Measurements from ENCODE around the gene DDX23. TPM values are rescaled to one million over a fixed set of nuclear protein-coding genes. Genes with fewer than 3 reads are reported as not detected.

Gene DDX23
- total and polyA plus RNA-seq, 8 donors = 30.3 to 88.1 (median 57.2) TPM

DNA sequence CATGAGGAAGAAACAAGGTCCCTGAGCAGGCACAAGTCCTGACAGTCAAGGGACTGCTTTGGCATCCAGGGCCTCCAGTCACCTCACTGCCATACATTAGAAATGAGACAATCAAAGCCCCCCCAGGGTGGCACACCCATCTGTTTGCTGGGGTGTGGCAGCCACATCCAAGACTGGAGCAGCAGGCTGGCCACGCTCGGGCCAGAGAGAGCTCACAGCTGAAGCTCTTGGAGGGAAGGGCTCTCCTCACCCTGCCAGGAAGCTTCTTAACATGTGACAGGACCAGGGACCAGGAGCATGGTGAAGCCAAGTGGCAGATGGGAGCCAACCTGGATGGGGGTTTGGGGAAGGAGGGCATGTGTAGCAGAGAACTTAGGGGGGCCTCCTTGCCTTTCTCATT, 23.7 kb downstream of the DDX23 start:
- Histone ChIP-seq H3K9me3 (no peaks in the 10 kb centered on the region), H3K27me3 (no peaks in the 10 kb centered on the region), H3K4me1 (no peaks in the 10 kb centered on the region), H3K27ac (no peak overlapping the region), H3K36me3 (peaks cover 47 to 98% (median 94%) of the 10 kb centered on the region in 4 donors), H3K4me3 (no peak overlapping the region)
- WGBS, 5 donors = 33 to 60% (median 56%) methylated on average over 1 to 2 of the region's 2 CpGs
- peak in 1 of 2 donors; percentile 7 for DNase-seq
- TF ChIP-seq POLR2AphosphoS5 (IDR thresholded peaks at IDR 0.05) (no peak), EP300 (IDR thresholded peaks at IDR 0.05) (no peak), POLR2A (IDR thresholded peaks at IDR 0.05) (no peak)
- TF ChIP-seq, protein P1, sequence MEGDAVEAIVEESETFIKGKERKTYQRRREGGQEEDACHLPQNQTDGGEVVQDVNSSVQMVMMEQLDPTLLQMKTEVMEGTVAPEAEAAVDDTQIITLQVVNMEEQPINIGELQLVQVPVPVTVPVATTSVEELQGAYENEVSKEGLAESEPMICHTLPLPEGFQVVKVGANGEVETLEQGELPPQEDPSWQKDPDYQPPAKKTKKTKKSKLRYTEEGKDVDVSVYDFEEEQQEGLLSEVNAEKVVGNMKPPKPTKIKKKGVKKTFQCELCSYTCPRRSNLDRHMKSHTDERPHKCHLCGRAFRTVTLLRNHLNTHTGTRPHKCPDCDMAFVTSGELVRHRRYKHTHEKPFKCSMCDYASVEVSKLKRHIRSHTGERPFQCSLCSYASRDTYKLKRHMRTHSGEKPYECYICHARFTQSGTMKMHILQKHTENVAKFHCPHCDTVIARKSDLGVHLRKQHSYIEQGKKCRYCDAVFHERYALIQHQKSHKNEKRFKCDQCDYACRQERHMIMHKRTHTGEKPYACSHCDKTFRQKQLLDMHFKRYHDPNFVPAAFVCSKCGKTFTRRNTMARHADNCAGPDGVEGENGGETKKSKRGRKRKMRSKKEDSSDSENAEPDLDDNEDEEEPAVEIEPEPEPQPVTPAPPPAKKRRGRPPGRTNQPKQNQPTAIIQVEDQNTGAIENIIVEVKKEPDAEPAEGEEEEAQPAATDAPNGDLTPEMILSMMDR (IDR thresholded peaks at IDR 0.05) = no peak
- intact Hi-C loops (cut with DNase I; ENCODE audit: low total_unique reads) = no loop called here

DNA sequence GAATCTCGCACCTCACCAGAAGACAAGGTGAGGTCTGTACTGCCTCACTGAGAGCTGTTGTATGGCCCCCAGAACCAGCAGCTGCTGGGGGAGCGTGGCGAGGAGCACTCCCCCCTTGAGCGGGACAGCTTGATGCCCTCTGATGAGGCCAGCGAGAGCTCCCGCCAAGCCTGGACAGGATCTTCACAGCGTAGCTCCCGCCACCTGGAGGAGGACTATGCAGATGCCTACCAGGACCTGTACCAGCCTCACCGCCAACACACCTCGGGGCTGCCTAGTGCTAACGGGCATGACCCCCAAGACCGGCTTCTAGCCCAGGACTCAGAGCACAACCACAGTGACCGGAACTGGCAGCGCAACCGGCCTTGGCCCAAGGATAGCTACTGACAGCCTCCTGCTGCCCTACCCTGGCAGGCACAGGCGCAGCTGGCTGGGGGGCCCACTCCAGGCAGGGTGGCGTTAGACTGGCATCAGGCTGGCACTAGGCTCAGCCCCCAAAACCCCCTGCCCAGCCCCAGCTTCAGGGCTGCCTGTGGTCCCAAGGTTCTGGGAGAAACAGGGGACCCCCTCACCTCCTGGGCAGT, 24.4 kb downstream of the DDX23 start:
- Histone ChIP-seq H3K36me3 (peaks cover 40 to 94% (median 87%) of the 10 kb centered on the region in 4 donors), H3K4me1 (no peaks in the 10 kb centered on the region), H3K9me3 (no peaks in the 10 kb centered on the region), H3K4me3 (no peak overlapping the region), H3K27ac (no peak overlapping the region), H3K27me3 (no peaks in the 10 kb centered on the region)
- TF ChIP-seq POLR2A (IDR thresholded peaks at IDR 0.05) (no peak), POLR2AphosphoS5 (IDR thresholded peaks at IDR 0.05) (no peak)
- TF ChIP-seq, protein P1 (IDR thresholded peaks at IDR 0.05) = no peak
- WGBS, 5 donors = 91 to 100% (median 92%) methylated on average over 1 to 17 of the region's 17 CpGs
- intact Hi-C loops (cut with DNase I; ENCODE audit: low total_unique reads) = no loop called here
- DNase-seq = no peak

DNA sequence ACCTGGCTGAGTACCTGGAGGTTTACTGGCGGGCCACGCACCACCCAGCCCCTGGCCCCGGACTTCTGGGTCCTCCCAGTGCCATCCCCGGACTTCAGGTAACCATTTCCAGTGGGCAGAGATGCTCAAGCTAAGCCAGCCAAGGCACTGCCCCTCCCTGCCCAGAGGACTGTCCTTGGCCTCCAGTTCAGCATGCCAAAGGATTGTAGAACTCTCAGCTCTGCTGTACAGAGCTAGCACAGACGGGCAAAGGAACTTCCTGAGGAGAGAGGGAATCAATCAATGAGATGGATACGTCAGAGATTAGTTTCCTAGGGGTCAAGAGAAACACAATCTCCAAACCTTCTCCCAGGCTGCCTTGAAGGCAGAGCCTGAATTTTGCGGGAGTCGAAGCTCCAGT, 24.9 kb downstream of the DDX23 start:
- H3K27ac ChIP-seq = no peak overlapping the region
- H3K9me3 ChIP-seq = no peaks in the 10 kb centered on the region
- 81 to 88% (median 84%) methylated on average over 8 of the region's 8 CpGs for WGBS, 5 donors
- intact Hi-C loops (cut with DNase I; ENCODE audit: low total_unique reads) = no loop called here
- H3K4me1 ChIP-seq = no peaks in the 10 kb centered on the region
- H3K27me3 ChIP-seq = no peaks in the 10 kb centered on the region
- H3K36me3 ChIP-seq = peaks cover 34 to 89% (median 81%) of the 10 kb centered on the region in 4 donors
- TF ChIP-seq, protein P1 (IDR thresholded peaks at IDR 0.05) = no peak
- TF ChIP-seq EP300 (IDR thresholded peaks at IDR 0.05) = no peak
- no peak for TF ChIP-seq POLR2A (IDR thresholded peaks at IDR 0.05)
- no peak for TF ChIP-seq POLR2AphosphoS5 (IDR thresholded peaks at IDR 0.05)
- DNase-seq = no peak
- H3K4me3 ChIP-seq = no peak overlapping the region

DNA sequence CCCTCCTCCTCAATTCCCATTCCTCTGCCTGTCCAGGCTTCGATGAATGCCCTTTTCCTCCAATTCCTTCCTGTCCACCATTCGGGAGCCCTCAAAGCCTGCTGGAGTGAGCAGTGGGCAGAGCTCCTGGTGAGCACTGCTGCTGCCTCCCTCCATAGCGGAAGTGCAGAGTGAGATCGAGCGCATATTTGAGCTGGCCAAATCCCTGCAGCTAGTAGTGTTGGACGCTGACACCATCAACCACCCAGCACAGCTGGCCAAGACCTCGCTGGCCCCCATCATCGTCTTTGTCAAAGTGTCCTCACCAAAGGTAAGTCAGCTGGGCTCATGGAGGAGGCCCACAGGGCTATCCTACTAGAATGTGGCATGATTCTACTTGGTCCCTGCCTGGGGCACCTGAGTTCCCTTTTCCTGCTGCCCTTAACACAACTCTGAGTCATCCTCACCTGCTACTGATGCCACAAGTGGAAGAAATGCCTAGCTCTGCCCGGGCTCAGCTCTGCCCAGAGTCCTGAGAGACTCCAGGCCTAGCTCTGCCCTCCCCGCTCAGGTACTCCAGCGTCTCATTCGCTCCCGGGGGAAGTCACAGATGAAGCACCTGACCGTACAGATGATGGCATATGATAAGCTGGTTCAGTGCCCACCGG, 25.6 kb downstream of the DDX23 start:
- Histone ChIP-seq H3K36me3 (peaks cover 27 to 82% (median 75%) of the 10 kb centered on the region in 4 donors), H3K4me1 (no peaks in the 10 kb centered on the region), H3K27me3 (no peaks in the 10 kb centered on the region), H3K9me3 (no peaks in the 10 kb centered on the region), H3K27ac (no peak overlapping the region), H3K4me3 (no peak overlapping the region)
- no peak for TF ChIP-seq POLR2A (IDR thresholded peaks at IDR 0.05)
- TF ChIP-seq EP300 (IDR thresholded peaks at IDR 0.05) = no peak
- TF ChIP-seq POLR2AphosphoS5 (IDR thresholded peaks at IDR 0.05) = no peak
- TF ChIP-seq, protein P1 (IDR thresholded peaks at IDR 0.05) = no peak
- no peak for DNase-seq
- 77 to 84% (median 83%) methylated on average over 13 to 15 of the region's 15 CpGs for WGBS, 5 donors
- intact Hi-C loops (cut with DNase I; ENCODE audit: low total_unique reads) = no loop called here
